ENCODE measurements around the gene AUTS2.

AUTS2 gene

GRCh38 chr7:70307544-70308106 lies 709.4 kb downstream of the AUTS2 start:
- no peak for DNase-seq (ENCODE audit: low read depth)

GRCh38 chr7:70312336-70312735 lies 714.1 kb downstream of the AUTS2 start:
- no peak for DNase-seq (ENCODE audit: low read depth)

GRCh38 chr7:70313271-70313670 lies 715.0 kb downstream of the AUTS2 start:
- DNase-seq (ENCODE audit: low read depth): no peak

GRCh38 chr7:70313687-70314086 lies 715.4 kb downstream of the AUTS2 start:
- DNase-seq (ENCODE audit: low read depth): no peak

- no peak for DNase-seq (ENCODE audit: low read depth)
These were observed 715.9 kb downstream of the AUTS2 start for GRCh38 chr7:70314221-70314620.

GRCh38 chr7:70316745-70317144 lies 718.5 kb downstream of the AUTS2 start:
- DNase-seq (ENCODE audit: low read depth): no peak

GRCh38 chr7:70317356-70317755 lies 719.1 kb downstream of the AUTS2 start:
- DNase-seq (ENCODE audit: low read depth): no peak

GRCh38 chr7:70318511-70318910 lies 720.2 kb downstream of the AUTS2 start:
- DNase-seq (ENCODE audit: low read depth): no peak

- DNase-seq (ENCODE audit: low read depth): no peak
These were observed 720.8 kb downstream of the AUTS2 start for GRCh38 chr7:70319057-70319456.

GRCh38 chr7:70321016-70321590 lies 722.8 kb downstream of the AUTS2 start:
- no peak for DNase-seq (ENCODE audit: low read depth)

GRCh38 chr7:70322856-70323255 lies 724.6 kb downstream of the AUTS2 start:
- no peak for DNase-seq (ENCODE audit: low read depth)

- DNase-seq (ENCODE audit: low read depth): no peak
These were observed 727.3 kb downstream of the AUTS2 start for GRCh38 chr7:70325509-70326101.

GRCh38 chr7:70334295-70334694 lies 736.0 kb downstream of the AUTS2 start:
- no peak for DNase-seq (ENCODE audit: low read depth)

GRCh38 chr7:70334871-70335270 lies 736.6 kb downstream of the AUTS2 start:
- DNase-seq (ENCODE audit: low read depth): no peak

- DNase-seq (ENCODE audit: low read depth): no peak
These were observed 738.3 kb downstream of the AUTS2 start for GRCh38 chr7:70336536-70336935.

- no peak for DNase-seq (ENCODE audit: low read depth)
These were observed 739.7 kb downstream of the AUTS2 start for GRCh38 chr7:70338015-70338414.

GRCh38 chr7:70340236-70340635 lies 742.0 kb downstream of the AUTS2 start:
- no peak for DNase-seq (ENCODE audit: low read depth)

GRCh38 chr7:70341446-70341845 lies 743.2 kb downstream of the AUTS2 start:
- no peak for DNase-seq (ENCODE audit: low read depth)

- DNase-seq (ENCODE audit: low read depth): no peak
These were observed 745.2 kb downstream of the AUTS2 start for GRCh38 chr7:70343519-70343918.

- no peak for DNase-seq (ENCODE audit: low read depth)
These were observed 746.5 kb downstream of the AUTS2 start for GRCh38 chr7:70344726-70345125.

- no peak for DNase-seq (ENCODE audit: low read depth)
These were observed 748.7 kb downstream of the AUTS2 start for GRCh38 chr7:70346844-70347462.

- no peak for DNase-seq (ENCODE audit: low read depth)
These were observed 749.4 kb downstream of the AUTS2 start for GRCh38 chr7:70347463-70348254.

- DNase-seq (ENCODE audit: low read depth): no peak
These were observed 750.8 kb downstream of the AUTS2 start for GRCh38 chr7:70349031-70349430.
